ENCODE measurements around the gene PLCB1.

Gene PLCB1

DNA sequence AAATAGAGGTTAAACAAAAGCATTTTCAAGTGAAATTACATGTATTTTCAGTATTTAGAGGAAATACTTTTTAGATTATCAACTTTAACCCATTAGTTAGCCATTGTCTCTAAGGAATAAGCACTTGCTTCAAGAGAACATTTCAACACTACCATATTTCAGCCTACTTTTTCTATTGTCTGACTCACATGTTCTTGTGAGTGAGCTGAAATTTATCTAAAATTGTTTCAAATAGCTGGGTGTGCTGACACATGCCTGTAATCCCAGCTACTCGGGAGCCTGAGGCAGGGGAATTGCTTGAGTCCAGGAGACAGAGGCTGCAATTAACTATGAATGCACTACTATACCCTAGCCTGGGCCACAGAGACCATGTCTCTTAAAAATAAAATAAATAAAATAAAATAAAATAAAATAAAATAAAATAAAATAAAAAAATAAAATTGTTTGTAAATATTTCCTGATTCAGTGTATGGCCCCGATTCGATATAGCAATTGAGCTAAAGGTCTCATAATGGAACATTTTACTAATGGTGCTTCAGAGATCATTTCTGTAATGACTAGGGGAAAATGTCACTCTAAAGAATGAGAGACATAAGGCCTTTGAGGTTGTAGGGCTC is 612.3 kb downstream of the PLCB1 start:
- Histone ChIP-seq H3K9ac (ENCODE audit: insufficient read length) (no peak overlapping the region), H3K9me3 (ENCODE audit: low read depth, low read length) (no peaks in the 10 kb centered on the region), H3K27ac (no peak overlapping the region), H3K36me3 (ENCODE audit: insufficient read depth, low read length) (no peaks in the 10 kb centered on the region), H3K4me3 (no peak overlapping the region)
- no peak for TF ChIP-seq POLR2AphosphoS5 (IDR thresholded peaks at IDR 0.05; ENCODE audit: borderline replicate concordance, low read depth, low read length)
- no peak for TF ChIP-seq FOXP2 (optimal IDR thresholded peaks at IDR 0.05; ENCODE audit: control extremely low read depth, extremely low read length, insufficient read depth)
- no peak for TF ChIP-seq EZH2 (IDR thresholded peaks at IDR 0.05)
- DNase-seq (ENCODE audit: low read depth, low spot score) = no peak

DNA sequence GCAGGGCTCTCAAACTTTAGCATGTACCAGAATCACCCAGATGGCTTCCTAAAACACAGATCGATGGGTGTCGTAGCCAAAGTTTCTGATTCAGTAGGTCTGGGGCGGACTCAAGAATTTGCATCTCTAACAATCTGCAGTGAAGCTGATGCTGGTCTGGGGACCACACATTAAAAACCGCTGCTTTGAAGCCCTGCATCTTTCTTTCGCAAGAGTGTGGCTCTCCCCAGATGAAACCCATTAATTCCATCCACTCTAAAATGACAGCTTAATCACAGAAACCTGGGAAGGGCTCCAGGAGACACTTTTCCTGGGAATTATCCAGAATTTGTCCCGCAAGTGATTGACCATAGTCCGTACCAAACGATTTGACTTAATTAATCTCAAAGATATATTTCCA is 617.0 kb downstream of the PLCB1 start:
- DNase-seq (ENCODE audit: low read depth, low spot score) = no peak
- H3K9me3 ChIP-seq (ENCODE audit: low read depth, low read length) = no peaks in the 10 kb centered on the region
- no peak overlapping the region for H3K27ac ChIP-seq
- no peak overlapping the region for H3K9ac ChIP-seq (ENCODE audit: insufficient read length)
- no peak overlapping the region for H3K4me3 ChIP-seq
- TF ChIP-seq EZH2 (IDR thresholded peaks at IDR 0.05) = no peak
- no peak for TF ChIP-seq POLR2AphosphoS5 (IDR thresholded peaks at IDR 0.05; ENCODE audit: borderline replicate concordance, low read depth, low read length)
- no peak for TF ChIP-seq FOXP2 (optimal IDR thresholded peaks at IDR 0.05; ENCODE audit: control extremely low read depth, extremely low read length, insufficient read depth)
- no peaks in the 10 kb centered on the region for H3K36me3 ChIP-seq (ENCODE audit: insufficient read depth, low read length)

DNA sequence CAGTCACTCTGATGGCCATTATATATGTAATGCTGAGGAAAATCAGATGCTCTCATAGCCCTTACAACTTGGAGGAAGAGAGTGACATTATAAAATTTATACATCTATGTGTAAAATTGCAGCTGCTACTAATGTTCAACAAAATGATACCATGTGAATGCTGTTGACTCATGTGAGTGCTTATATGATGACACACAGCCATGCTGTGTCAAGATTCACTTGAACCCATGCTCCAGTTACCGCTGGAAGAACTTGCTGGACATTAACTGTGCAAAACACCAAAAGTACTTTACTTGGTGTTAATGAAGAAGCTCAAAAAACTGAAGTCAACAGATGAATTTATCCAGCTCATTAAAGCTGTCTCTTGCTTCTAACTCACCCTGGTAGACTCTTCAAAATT is 617.9 kb downstream of the PLCB1 start:
- TF ChIP-seq EZH2 (IDR thresholded peaks at IDR 0.05) = no peak
- no peak for TF ChIP-seq POLR2AphosphoS5 (IDR thresholded peaks at IDR 0.05; ENCODE audit: borderline replicate concordance, low read depth, low read length)
- no peak for TF ChIP-seq FOXP2 (optimal IDR thresholded peaks at IDR 0.05; ENCODE audit: control extremely low read depth, extremely low read length, insufficient read depth)
- H3K9me3 ChIP-seq (ENCODE audit: low read depth, low read length) = no peaks in the 10 kb centered on the region
- H3K9ac ChIP-seq (ENCODE audit: insufficient read length) = no peak overlapping the region
- DNase-seq (ENCODE audit: low read depth, low spot score) = no peak
- no peak overlapping the region for H3K27ac ChIP-seq
- no peaks in the 10 kb centered on the region for H3K36me3 ChIP-seq (ENCODE audit: insufficient read depth, low read length)
- no peak overlapping the region for H3K4me3 ChIP-seq

DNA sequence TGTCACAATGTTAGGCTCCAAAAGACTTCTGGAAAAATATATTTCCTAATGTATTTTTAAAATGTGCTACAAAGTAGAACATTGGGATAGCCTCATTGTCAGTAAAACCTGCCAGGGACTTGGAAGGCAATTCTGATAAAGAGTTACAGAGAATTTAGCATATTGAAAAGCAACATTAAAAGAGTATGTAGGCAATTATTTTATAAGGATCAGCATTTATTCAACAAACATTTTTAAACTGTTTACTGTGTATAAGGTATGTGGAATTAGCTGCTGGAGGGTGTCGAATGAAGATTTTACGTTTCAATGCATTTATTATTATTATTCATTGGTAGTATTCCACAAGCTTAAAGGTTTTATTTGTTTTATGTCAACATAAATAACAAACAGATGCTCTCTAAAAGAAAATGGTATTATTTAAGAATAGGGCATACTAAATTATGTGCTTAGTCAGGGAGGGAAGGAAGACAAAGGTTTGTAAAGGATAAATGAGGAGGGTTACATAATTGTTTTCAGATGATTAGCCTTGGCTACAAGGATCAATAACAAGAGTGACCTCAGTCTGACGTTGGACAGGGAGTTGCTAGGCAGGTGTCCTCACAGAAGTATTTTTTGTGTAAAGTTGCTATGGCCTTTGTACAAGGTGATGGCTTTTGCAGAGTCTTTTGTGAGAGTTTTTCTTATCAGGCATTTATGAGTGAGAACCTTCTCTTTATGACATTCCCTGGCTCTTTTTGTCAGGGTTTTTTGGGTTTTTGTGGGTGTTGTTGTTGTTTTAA is 623.5 kb downstream of the PLCB1 start:
- Histone ChIP-seq H3K36me3 (ENCODE audit: insufficient read depth, low read length) (no peaks in the 10 kb centered on the region), H3K9ac (ENCODE audit: insufficient read length) (no peak overlapping the region), H3K4me3 (no peak overlapping the region), H3K9me3 (ENCODE audit: low read depth, low read length) (no peaks in the 10 kb centered on the region), H3K27ac (no peak overlapping the region)
- TF ChIP-seq EZH2 (IDR thresholded peaks at IDR 0.05) (no peak), FOXP2 (optimal IDR thresholded peaks at IDR 0.05; ENCODE audit: control extremely low read depth, extremely low read length, insufficient read depth) (no peak), POLR2AphosphoS5 (IDR thresholded peaks at IDR 0.05; ENCODE audit: borderline replicate concordance, low read depth, low read length) (no peak)
- no peak for DNase-seq (ENCODE audit: low read depth, low spot score)

DNA sequence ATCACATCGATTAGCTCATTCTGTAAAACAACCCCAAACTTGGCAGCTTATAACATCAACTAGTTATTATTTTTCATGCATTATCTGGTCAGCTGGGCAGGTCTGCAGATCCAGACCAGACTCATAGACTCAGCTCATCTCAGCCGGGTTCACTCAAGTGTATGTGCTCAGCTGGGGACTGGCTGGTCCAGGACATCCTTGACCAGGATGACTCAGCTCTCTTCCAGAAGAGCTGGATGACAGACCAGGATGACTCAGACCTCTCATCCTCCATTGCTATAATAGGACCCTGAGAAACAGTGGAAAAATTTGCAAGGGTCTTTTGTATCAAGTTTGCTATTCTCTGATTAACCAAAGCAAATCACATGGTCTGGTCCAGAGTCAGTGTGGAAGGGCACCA is 624.3 kb downstream of the PLCB1 start:
- DNase-seq (ENCODE audit: low read depth, low spot score) = no peak
- H3K36me3 ChIP-seq (ENCODE audit: insufficient read depth, low read length) = no peaks in the 10 kb centered on the region
- H3K27ac ChIP-seq = no peak overlapping the region
- no peak overlapping the region for H3K9ac ChIP-seq (ENCODE audit: insufficient read length)
- H3K4me3 ChIP-seq = no peak overlapping the region
- TF ChIP-seq POLR2AphosphoS5 (IDR thresholded peaks at IDR 0.05; ENCODE audit: borderline replicate concordance, low read depth, low read length) (no peak), FOXP2 (optimal IDR thresholded peaks at IDR 0.05; ENCODE audit: control extremely low read depth, extremely low read length, insufficient read depth) (no peak), EZH2 (IDR thresholded peaks at IDR 0.05) (no peak)
- no peaks in the 10 kb centered on the region for H3K9me3 ChIP-seq (ENCODE audit: low read depth, low read length)

DNA sequence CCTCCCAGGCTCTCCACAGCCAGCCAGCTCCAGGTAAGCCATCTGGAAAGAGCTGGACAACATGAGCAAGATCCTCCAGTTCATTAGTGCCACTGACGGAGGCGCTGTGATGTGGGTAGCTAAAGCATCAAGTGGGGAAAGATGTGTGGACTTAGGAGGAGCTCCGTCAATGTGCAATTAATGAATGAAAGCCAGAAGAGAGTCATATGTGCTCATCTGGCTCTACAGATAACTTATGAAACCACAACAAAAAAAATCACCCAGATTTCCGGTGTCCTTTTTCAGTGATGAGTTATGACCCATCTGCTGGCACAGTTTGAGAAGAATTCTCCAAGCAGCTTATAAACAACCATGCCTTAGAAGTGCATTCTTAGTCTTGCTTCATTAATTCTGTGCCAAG is 625.1 kb downstream of the PLCB1 start:
- no peak overlapping the region for H3K9ac ChIP-seq (ENCODE audit: insufficient read length)

DNA sequence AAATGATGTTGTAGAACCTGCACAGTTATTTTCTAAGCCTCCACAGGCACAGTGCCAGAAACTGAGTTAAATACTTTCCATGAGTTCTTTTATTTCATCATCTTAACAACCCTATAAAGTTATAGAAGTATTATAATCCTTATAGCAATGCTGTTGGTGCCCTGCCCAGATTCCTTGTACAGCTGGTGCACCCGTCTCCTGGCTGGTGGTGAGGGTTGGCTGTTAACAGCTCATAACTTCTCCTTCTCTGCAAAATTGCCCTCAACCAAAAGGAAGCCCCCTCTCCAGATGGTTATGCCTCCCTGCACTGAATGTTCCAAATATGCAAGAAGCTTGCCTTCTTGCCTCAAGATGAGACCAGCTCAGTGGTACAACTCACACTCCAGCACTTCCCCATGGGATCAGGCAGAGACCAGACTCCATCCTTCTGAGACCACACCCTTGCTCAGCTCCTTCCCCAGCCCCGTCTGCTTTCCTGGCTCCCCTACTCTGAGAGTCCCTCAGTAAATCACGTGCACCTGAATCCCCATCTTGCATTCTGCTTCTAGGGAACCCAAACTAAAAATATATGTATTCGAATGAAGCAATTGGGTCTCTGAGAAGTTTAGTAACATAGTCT is 632.4 kb downstream of the PLCB1 start:
- Histone ChIP-seq H3K9me3 (ENCODE audit: low read depth, low read length) (no peaks in the 10 kb centered on the region), H3K27ac (no peak overlapping the region), H3K36me3 (ENCODE audit: insufficient read depth, low read length) (no peaks in the 10 kb centered on the region), H3K9ac (ENCODE audit: insufficient read length) (no peak overlapping the region), H3K4me3 (no peak overlapping the region)
- DNase-seq (ENCODE audit: low read depth, low spot score) = peak; percentile 28
- TF ChIP-seq FOXP2 (optimal IDR thresholded peaks at IDR 0.05; ENCODE audit: control extremely low read depth, extremely low read length, insufficient read depth) (no peak), POLR2AphosphoS5 (IDR thresholded peaks at IDR 0.05; ENCODE audit: borderline replicate concordance, low read depth, low read length) (no peak), EZH2 (IDR thresholded peaks at IDR 0.05) (no peak)

More for the DNA sequence above, 625.1 kb downstream of the PLCB1 start:
- no peak for DNase-seq (ENCODE audit: low read depth, low spot score)
- Histone ChIP-seq H3K36me3 (ENCODE audit: insufficient read depth, low read length) (no peaks in the 10 kb centered on the region), H3K9me3 (ENCODE audit: low read depth, low read length) (no peaks in the 10 kb centered on the region), H3K4me3 (no peak overlapping the region), H3K27ac (no peak overlapping the region)
- TF ChIP-seq EZH2 (IDR thresholded peaks at IDR 0.05) (no peak), FOXP2 (optimal IDR thresholded peaks at IDR 0.05; ENCODE audit: control extremely low read depth, extremely low read length, insufficient read depth) (no peak), POLR2AphosphoS5 (IDR thresholded peaks at IDR 0.05; ENCODE audit: borderline replicate concordance, low read depth, low read length) (no peak)

DNA sequence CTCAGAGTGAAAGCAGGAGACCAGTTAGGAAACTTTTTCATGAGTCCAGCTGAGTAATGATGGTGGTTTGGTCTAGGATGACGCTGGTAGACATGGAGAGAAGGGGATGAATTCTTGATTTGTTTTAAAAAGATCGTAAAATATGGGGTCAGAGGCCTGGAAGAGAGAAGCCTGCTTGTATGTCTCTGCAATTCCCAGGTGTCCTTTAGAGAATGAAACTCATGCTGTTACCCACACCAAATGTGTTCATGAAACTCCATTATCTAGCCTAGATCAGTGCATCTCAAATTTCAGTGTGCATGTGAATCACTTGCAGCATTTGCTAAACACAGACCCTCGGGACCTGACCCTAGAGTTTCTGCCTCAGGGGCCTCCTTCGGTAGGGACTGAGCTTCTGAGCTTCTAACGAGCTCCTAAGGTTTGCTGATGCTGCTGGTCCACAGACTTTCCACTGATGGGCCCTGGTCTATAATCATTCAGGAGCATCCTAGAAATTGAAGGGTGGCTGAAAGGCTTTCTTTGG is 634.9 kb downstream of the PLCB1 start:
- H3K36me3 ChIP-seq (ENCODE audit: insufficient read depth, low read length) = no peaks in the 10 kb centered on the region
- H3K4me3 ChIP-seq = no peak overlapping the region
- H3K9ac ChIP-seq (ENCODE audit: insufficient read length) = no peak overlapping the region
- H3K27ac ChIP-seq = no peak overlapping the region
- TF ChIP-seq POLR2AphosphoS5 (IDR thresholded peaks at IDR 0.05; ENCODE audit: borderline replicate concordance, low read depth, low read length) (no peak), FOXP2 (optimal IDR thresholded peaks at IDR 0.05; ENCODE audit: control extremely low read depth, extremely low read length, insufficient read depth) (no peak), EZH2 (IDR thresholded peaks at IDR 0.05) (no peak)
- no peak for DNase-seq (ENCODE audit: low read depth, low spot score)
- H3K9me3 ChIP-seq (ENCODE audit: low read depth, low read length) = no peaks in the 10 kb centered on the region

Data from SK-N-MC (cell line).